Esophagus muscularis mucosa (tissue), 3 donors: ENCODE results near the gene CLDN5.

Source experiments
- POLR2A ChIP-seq: fragments of 450-650 bp; IDR thresholded peaks from one replicate; pipeline ENCODE4 v1.6.1; 2017; ENCODE audit warnings: antibody characterized with exemption, moderate library complexity, mild to moderate bottlenecking, low read depth
- TF ChIP-seq, protein P1 (sequence below), 3 experiments: fragments of 200-600 bp in 2 of 3; fragments of 450-650 bp in 1 of 3; sonication (generic) in 2 of 3; IDR thresholded peaks; one replicate each; pipeline ENCODE4 v1.5.1; 2017 to 2019; ENCODE audit warnings: antibody characterized with exemption in 3 of 3, mild to moderate bottlenecking in 2 of 3, moderate library complexity in 1 of 3

DNA sequence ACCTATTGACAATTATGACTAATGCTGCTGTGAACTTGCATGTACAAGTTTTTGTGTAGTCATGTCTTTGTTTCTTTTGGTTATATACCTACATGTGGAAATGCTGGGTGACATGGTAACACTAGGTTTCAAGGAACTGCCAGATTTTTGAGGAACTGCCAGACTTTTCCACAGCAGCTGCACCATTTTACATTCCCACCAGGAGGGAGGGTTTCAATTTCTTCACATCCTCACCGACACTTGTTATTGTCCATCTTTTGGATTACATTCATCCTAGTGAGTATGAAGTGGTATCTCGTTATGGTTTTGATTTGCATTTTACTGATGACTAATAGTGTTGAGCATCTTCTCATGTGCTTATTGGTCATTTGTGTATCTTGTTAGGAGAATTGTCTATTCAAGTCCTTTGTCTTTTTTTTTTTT is 13.3 kb downstream of the CLDN5 start:
- TF ChIP-seq, protein P1, sequence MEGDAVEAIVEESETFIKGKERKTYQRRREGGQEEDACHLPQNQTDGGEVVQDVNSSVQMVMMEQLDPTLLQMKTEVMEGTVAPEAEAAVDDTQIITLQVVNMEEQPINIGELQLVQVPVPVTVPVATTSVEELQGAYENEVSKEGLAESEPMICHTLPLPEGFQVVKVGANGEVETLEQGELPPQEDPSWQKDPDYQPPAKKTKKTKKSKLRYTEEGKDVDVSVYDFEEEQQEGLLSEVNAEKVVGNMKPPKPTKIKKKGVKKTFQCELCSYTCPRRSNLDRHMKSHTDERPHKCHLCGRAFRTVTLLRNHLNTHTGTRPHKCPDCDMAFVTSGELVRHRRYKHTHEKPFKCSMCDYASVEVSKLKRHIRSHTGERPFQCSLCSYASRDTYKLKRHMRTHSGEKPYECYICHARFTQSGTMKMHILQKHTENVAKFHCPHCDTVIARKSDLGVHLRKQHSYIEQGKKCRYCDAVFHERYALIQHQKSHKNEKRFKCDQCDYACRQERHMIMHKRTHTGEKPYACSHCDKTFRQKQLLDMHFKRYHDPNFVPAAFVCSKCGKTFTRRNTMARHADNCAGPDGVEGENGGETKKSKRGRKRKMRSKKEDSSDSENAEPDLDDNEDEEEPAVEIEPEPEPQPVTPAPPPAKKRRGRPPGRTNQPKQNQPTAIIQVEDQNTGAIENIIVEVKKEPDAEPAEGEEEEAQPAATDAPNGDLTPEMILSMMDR (IDR thresholded peaks at IDR 0.05), result no peak
- no peak for TF ChIP-seq POLR2A
